HG03066 (cell line): ENCODE data around the gene CYBRD1.

Experiments
- ATAC-seq: cut with Tn5 transposase; IDR thresholded peaks from one replicate; pipeline ENCODE4 v1.9.1; 2021; ENCODE audit warnings: low read depth; ENCODE audit not compliant: unreplicated experiment

The CYBRD1 gene

GRCh38 chr2:171595456-171595855 is 73.2 kb downstream of the CYBRD1 start:
- no peak for ATAC-seq

DNA sequence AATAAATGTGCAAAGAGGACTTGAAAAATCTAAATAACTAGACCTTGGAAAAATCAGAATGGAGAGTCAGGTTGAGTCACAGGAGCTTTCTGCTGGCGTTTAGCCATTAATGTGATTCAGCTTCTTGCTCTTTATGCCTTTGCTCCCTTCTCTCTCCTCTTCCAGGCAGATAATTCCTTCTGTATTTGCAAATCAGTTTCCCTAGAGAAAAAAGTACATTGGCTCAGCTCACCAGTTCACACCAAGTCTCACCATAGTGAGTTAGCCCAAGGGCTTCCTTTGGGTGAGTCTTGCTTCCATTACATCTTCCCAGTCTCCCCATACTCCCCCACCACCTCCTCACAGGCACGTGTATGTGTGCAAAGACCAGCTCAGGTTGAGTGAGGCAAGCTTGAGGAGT is 73.6 kb downstream of the CYBRD1 start:
- no peak for ATAC-seq

DNA sequence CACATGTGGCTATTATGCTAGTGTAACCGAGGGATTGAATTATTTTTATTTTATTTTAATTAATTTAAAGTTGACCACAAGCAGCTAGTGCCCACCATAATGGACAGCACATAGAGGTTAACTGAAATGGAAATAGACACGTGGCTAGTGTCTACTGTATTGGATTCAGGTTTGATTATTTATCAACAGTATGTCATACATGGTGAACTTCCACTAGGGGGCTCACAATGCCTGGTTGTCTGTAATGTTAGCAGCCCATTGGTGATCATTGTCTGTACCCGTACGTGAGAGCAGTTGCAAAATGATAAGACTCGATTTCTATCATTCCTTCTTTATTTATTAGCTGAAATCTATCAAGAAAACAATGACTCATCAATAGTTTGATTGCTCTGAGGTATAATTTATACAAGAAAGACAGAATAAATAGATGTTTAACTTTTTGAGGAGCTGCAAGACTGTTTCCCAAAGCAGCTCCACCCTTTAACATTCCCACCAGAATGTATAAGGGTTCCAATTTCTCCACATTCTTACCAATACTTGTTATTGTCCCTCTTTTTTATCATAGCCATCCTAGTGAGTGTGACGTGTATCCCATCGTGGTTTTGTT is 76.5 kb downstream of the CYBRD1 start:
- peak; percentile 94 for ATAC-seq

DNA sequence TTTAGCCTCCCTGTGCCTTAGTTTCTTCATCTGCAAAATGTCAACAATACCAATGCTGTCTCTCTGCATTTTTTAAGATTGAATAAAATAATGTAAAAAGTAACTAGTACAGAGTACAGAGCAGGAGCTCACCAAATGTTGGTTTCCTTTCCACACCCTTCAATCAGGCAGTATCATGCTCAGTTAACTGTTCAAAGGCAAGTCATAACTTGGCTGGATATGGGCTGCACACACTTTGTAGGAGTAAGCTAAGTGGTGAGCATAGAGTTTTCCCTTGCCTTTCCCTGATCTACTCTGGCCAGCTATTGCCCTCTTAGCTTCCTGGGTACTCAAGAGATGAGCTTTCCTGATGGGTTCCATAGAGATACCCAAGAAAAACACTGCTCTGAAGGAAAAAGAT is 77.9 kb downstream of the CYBRD1 start:
- no peak for ATAC-seq

DNA sequence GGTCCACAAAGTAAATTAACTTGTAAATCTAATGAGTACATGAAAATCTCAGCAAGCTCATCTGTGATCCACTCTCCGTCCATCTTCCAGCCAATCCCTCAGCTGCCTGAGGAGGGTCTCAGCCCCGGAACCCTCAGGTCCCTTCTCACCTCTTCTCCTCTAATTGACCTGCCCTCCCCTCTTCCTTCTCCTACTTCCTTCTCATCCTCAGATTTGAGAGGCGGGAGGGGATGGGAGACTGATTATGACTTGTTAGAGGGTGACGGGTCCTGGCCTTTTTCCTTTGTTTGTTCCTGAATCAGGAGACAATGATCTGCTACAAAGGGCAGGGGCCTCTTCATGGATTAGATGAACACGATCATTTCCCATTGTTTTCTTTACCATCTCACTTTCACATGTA is 80.1 kb downstream of the CYBRD1 start:
- no peak for ATAC-seq
